Adrenal gland (tissue), 12 donors: ENCODE measurements around the gene SORBS1. TPM values are rescaled to one million over a fixed set of nuclear protein-coding genes. Genes with fewer than 3 reads are reported as not detected.

ENCODE experiments used
- DNase-seq, 7 donors: peaks; one replicate each; pipeline ENCODE4 v3.0.0-alpha.2; 2019 to 2020
- H3K27ac ChIP-seq, 5 donors: fragments of 200-600 bp; sonication (generic) in 4 of 5; 1 replicate in 3 of 5; 2 replicates in 2 of 5; pipeline versions ENCODE4 v1.5.1 to v1.8.0; 2016 to 2020; ENCODE audit warnings: mild to moderate bottlenecking in 1 of 5
- H3K27me3 ChIP-seq: fragments of 200-600 bp; 2 replicates; pipeline ENCODE4 v1.8.0; 2021
- H3K36me3 ChIP-seq, 2 donors: fragments of 200-600 bp; replicated peaks in 1 of 2; 1 replicate in 1 of 2; 2 replicates in 1 of 2; pipeline versions ENCODE4 v1.5.1 to v1.8.0; 2018 to 2022
- H3K4me1 ChIP-seq, 2 donors: fragments of 200-600 bp; replicated peaks in 1 of 2; 1 replicate in 1 of 2; 2 replicates in 1 of 2; pipeline versions ENCODE4 v1.5.1 to v1.8.0; 2018 to 2021
- H3K4me3 ChIP-seq, 4 donors: fragments of 200-600 bp; sonication (generic) in 3 of 4; one replicate each; pipeline ENCODE4 v1.5.1; 2016 to 2018
- H3K9me3 ChIP-seq, 3 donors: fragments of 200-600 bp; sonication (generic) in 1 of 3; replicated peaks in 1 of 3; 1 replicate in 2 of 3; 2 replicates in 1 of 3; pipeline versions ENCODE4 v1.5.1 to v1.8.0; 2016 to 2021
- CTCF ChIP-seq, 6 experiments: fragments of 450-650 bp in 4 of 6; fragments of 200-600 bp in 2 of 6; sonication (generic) in 1 of 6; IDR thresholded peaks; 1 replicate in 5 of 6; 2 replicates in 1 of 6; pipeline versions ENCODE4 v1.5.1 to v1.8.0; 2016 to 2021; ENCODE audit warnings: antibody characterized with exemption in 6 of 6, mild to moderate bottlenecking in 2 of 6, moderate library complexity in 1 of 6
- POLR2A ChIP-seq, 2 donors: fragments of 450-650 bp; IDR thresholded peaks; one replicate each; pipeline ENCODE4 v1.6.1; 2017; ENCODE audit warnings: antibody characterized with exemption in 2 of 2, mild to moderate bottlenecking in 2 of 2, moderate library complexity in 1 of 2
- WGBS, 4 donors: extraction: QIAGEN DNeasy Blood & Tissue Kit in 2 of 4; methylation state at CpG; one replicate each; pipeline versions ENCODE4 v1.1.5 to v1.1.7; 2013 to 2017; 5-methylcytosine and 5-hydroxymethylcytosine counted together
- intact Hi-C, 2 donors: fragments of 100-400 bp; cut with DNase I; formaldehyde crosslinking; loops; one replicate each; pipeline versions ENCODE4 v1.14.1 to v1.15.0; 2022 to 2023
- polyA plus RNA-seq, 3 donors: library from polyadenylated mRNA; stranded (reverse); fragments of 200-250 nt in 2 of 3; fragments of 350-450 nt in 1 of 3; fragmentation: Illumina TruSeq in 1 of 3; extraction: RNeasy Lipid Tissue Mini Kit (QIAGEN cat#74804) in 1 of 3; gene quantifications; one replicate each; pipeline ENCODE4 v1.2.3, GENCODE V29; 2013 to 2014
- total RNA-seq, 9 donors: library from RNA; depleted of rRNA in 4 of 9; stranded (reverse); fragments of >200 nt in 4 of 9; fragments of 120-200 nt in 1 of 9; fragmentation: NEBNext Ultra II Directional in 1 of 9; extraction: Animal tissue kit (Norgen Biotek cat#: 25700) in 1 of 9; gene quantifications; one replicate each; pipeline versions ENCODE4 v1.1.0 to v1.2.4, GENCODE V29; 2013 to 2023
- donor health status: healthy with polysubstance abuse.
- donor health status: Bipolar disorder and iron deficiency.
- donor health status: DM: yes; HTN: yes; CAD: no.
- donor health status: DM: no; HTN: no; CAD: no.
- donor health status: DM: no; HTN: no; CAD: no.
- donor health status: DM: yes; HTN: yes; CAD: no.

The SORBS1 gene
- total and polyA plus RNA-seq, 12 donors = 9.5 to 43.4 (median 19.0) TPM

- no peak overlapping the region for H3K4me3 ChIP-seq
- 57 to 61% (median 60%) methylated on average over 7 of the region's 7 CpGs for whole genome bisulfite sequencing, 4 donors
- TF ChIP-seq POLR2A (IDR thresholded peaks at IDR 0.05) (no peak), CTCF (IDR thresholded peaks at IDR 0.05) (no peak)
- H3K9me3 ChIP-seq = no peaks in the 10 kb centered on the region
- H3K36me3 ChIP-seq = no peaks in the 10 kb centered on the region
- intact Hi-C loops = no loop called here
- DNase-seq = peak in 1 of 7 donors; percentile 19
- H3K4me1 ChIP-seq = peaks cover 0 to 4% of the 10 kb centered on the region in 2 donors
- H3K27me3 ChIP-seq = no peaks in the 10 kb centered on the region
- H3K27ac ChIP-seq = no peak overlapping the region
Measured at GRCh38 chr10:95562341-95562965, 1.3 kb upstream of the SORBS1 start.

GRCh38 chr10:95561864-95562177, 650 bp upstream of the SORBS1 start:
- H3K4me3 ChIP-seq = peak overlapping the region in 1 of 4 donors; percentile 92
- 42 to 47% (median 46%) methylated on average over 7 of the region's 7 CpGs for WGBS, 4 donors
- peaks cover 0 to 4% of the 10 kb centered on the region in 2 donors for H3K4me1 ChIP-seq
- H3K9me3 ChIP-seq = no peaks in the 10 kb centered on the region
- no peaks in the 10 kb centered on the region for H3K27me3 ChIP-seq
- intact Hi-C loops = no loop called here
- no peak overlapping the region for H3K27ac ChIP-seq
- TF ChIP-seq POLR2A (IDR thresholded peaks at IDR 0.05) = no peak
- no peak for TF ChIP-seq CTCF (IDR thresholded peaks at IDR 0.05)
- H3K36me3 ChIP-seq = no peaks in the 10 kb centered on the region
- no peak for DNase-seq

GRCh38 chr10:95560278-95561176, 644 bp downstream of the SORBS1 start:
- Histone ChIP-seq H3K36me3 (no peaks in the 10 kb centered on the region), H3K4me1 (peaks cover 0 to 4% of the 10 kb centered on the region in 2 donors), H3K27ac (peak overlapping the region in 3 of 5 donors; percentile 78 to 92 (median 83)), H3K27me3 (no peaks in the 10 kb centered on the region), H3K4me3 (peak overlapping the region; percentile 25 to 92 (median 52)), H3K9me3 (no peaks in the 10 kb centered on the region)
- intact Hi-C loops = no loop called here
- DNase-seq = peak; percentile 27 to 72 (median 38)
- no peak for TF ChIP-seq POLR2A (IDR thresholded peaks at IDR 0.05)
- no peak for TF ChIP-seq CTCF (IDR thresholded peaks at IDR 0.05)
- 1 to 2% (median 2%) methylated on average over 22 to 48 of the region's 48 CpGs for WGBS, 4 donors

- H3K27me3 ChIP-seq = no peaks in the 10 kb centered on the region
- 34 to 46% (median 39%) methylated on average over 9 to 10 of the region's 10 CpGs for WGBS, 4 donors
- peak overlapping the region in 2 of 4 donors; percentile 78 to 92 for H3K4me3 ChIP-seq
- DNase-seq = no peak
- TF ChIP-seq POLR2A (IDR thresholded peaks at IDR 0.05) (no peak), CTCF (IDR thresholded peaks at IDR 0.05) (no peak)
- H3K36me3 ChIP-seq = no peaks in the 10 kb centered on the region
- peak overlapping the region in 2 of 5 donors; percentile 83 to 92 for H3K27ac ChIP-seq
- H3K9me3 ChIP-seq = no peaks in the 10 kb centered on the region
- H3K4me1 ChIP-seq = peaks cover 0 to 4% of the 10 kb centered on the region in 2 donors
- intact Hi-C loops = no loop called here
Measured at GRCh38 chr10:95559896-95560277, 1.3 kb downstream of the SORBS1 start.
